ENCODE measurements around the gene REXO1.

- no peak for TF ChIP-seq TAF1 (IDR thresholded peaks at IDR 0.05; ENCODE audit: borderline replicate concordance, insufficient read depth, low read length)
- no peak for TF ChIP-seq POLR2AphosphoS5 (IDR thresholded peaks at IDR 0.05; ENCODE audit: low read depth, low read length)
- no peak for TF ChIP-seq SIN3A (IDR thresholded peaks at IDR 0.05; ENCODE audit: borderline replicate concordance, insufficient read depth, low read length)
- TF ChIP-seq REST (IDR thresholded peaks at IDR 0.05; ENCODE audit: insufficient read depth in 1 of 2, low read depth in 2 of 2, low read length in 2 of 2), result no peak
Observed at GRCh38 chr19:1843116-1843515, 5.2 kb downstream of the REXO1 start.

All from PFSK-1 (cell line).